ENCODE results near the gene ZNF653. TPM values are rescaled to one million over a fixed set of nuclear protein-coding genes. Genes with fewer than 3 reads are reported as not detected.

The ZNF653 gene
- total RNA-seq, 1 donor from 2014 or later, result 13.4 TPM

Small RNA genes lying within 50 kb of the gene (microRNA-seq; reads per million reads assigned to microRNA genes)
- gene MIR7974, result not detected

Other genes with a start within 250 kb of the ZNF653 start
- 43.6 and 58.9 TPM in 2 replicates for gene DOCK6, start 243.3 kb downstream of the ZNF653 start, total RNA-seq (ENCODE audit: low replicate concordance)
- not detected in 2 replicates for gene TSPAN16, start 209.7 kb downstream of the ZNF653 start, total RNA-seq (ENCODE audit: low replicate concordance)
- gene RAB3D, start 166.2 kb downstream of the ZNF653 start, total RNA-seq (ENCODE audit: low replicate concordance), result 45.3 and 77.5 TPM in 2 replicates
- gene TMEM205, start 159.6 kb downstream of the ZNF653 start, total RNA-seq (ENCODE audit: low replicate concordance), result 58.6 and 68.3 TPM in 2 replicates
- gene CCDC159, start 159.3 kb downstream of the ZNF653 start, total RNA-seq (ENCODE audit: low replicate concordance), result 9.6 and 12.1 TPM in 2 replicates
- 11.1 and 15.9 TPM in 2 replicates for gene PLPPR2, start 150.4 kb downstream of the ZNF653 start, total RNA-seq (ENCODE audit: low replicate concordance)
- 2.7 and 4.3 TPM in 2 replicates for gene SWSAP1, start 131.2 kb downstream of the ZNF653 start, total RNA-seq (ENCODE audit: low replicate concordance)
- gene EPOR, start 121.5 kb downstream of the ZNF653 start, total RNA-seq (ENCODE audit: low replicate concordance), result 9.2 and 11.4 TPM in 2 replicates
- gene RGL3, start 86.5 kb downstream of the ZNF653 start, total RNA-seq (ENCODE audit: low replicate concordance), result 44.8 and 49.6 TPM in 2 replicates
- gene ODAD3, start 70.7 kb downstream of the ZNF653 start, total RNA-seq (ENCODE audit: low replicate concordance), result 1.0 and 2.2 TPM in 2 replicates
- gene PRKCSH, start 70.2 kb downstream of the ZNF653 start, total RNA-seq (ENCODE audit: low replicate concordance), result 342 and 403 TPM in 2 replicates
- gene ELAVL3, start 24.8 kb downstream of the ZNF653 start, total RNA-seq (ENCODE audit: low replicate concordance), result 1.7 and 3.3 TPM in 2 replicates
- gene ECSIT, start 23.3 kb upstream of the ZNF653 start, total RNA-seq (ENCODE audit: low replicate concordance), result 40.8 and 42.1 TPM in 2 replicates
- 2.3 and 7.9 TPM in 2 replicates for gene CNN1, start 33.0 kb upstream of the ZNF653 start, total RNA-seq (ENCODE audit: low replicate concordance)
- gene ELOF1, start 53.4 kb upstream of the ZNF653 start, total RNA-seq (ENCODE audit: low replicate concordance), result 51.3 and 57.1 TPM in 2 replicates
- 3.2 and 6.0 TPM in 2 replicates for gene ACP5, start 71.8 kb upstream of the ZNF653 start, total RNA-seq (ENCODE audit: low replicate concordance)
- gene ZNF627, start 91.6 kb upstream of the ZNF653 start, total RNA-seq (ENCODE audit: low replicate concordance), result 21.6 and 26.1 TPM in 2 replicates
- gene ZNF823, start 233.1 kb upstream of the ZNF653 start, total RNA-seq (ENCODE audit: low replicate concordance), result 11.5 and 17.8 TPM in 2 replicates

All from type B pancreatic cell (in vitro differentiated cells).